GM19397 (cell line): ENCODE data around the gene SYT7.

Experiments used
- ATAC-seq: cut with Tn5 transposase; IDR thresholded peaks from one replicate; pipeline ENCODE4 v1.9.1; 2021; ENCODE audit warnings: mild to moderate bottlenecking, moderate library complexity; ENCODE audit not compliant: unreplicated experiment

Gene SYT7

DNA sequence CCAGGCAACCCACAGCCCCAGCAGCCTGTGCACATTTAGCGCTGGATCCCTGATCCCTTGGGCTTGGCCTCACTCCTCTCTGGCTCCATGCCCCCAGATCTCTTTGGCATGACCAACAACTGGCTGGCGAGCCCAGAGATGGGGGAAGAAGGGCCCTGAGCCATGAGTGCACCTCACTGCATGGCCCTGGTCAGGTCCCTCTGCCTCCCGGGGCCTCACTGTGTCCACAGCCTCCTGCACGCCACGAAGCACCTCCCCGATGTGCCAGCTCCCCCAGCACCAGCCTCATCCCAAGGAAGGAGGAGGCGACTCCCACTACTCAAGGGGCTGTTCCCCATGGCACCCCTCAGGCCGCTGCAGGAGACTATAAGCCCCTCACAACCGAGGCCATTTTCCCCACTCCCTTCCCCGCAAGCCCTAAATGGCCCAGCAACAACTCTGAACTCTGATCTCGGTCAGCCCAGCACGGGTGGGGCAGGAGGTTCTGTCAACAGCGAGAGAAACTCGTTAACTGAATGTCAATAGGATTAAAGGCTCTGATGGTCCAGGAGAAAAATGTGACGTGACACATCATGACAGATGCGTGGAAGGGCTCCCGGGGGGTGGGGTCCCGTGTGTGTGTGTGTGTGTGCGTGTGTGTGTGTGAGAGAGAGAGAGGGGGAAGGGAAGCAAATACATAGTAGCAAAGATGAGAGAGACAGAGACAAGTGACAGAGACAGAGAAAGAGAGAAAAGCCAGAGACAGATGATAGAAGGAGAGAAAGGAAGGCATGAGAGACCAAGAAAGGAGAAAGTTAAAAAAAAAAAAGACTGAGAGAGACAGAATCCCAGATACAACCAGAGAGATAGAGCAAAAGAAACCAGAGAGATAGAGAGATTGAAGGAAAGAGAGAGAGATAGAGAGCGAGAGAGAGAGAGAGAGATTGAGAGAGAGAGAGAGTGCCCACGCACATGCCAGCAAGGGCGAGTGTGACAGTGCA is 28.4 kb upstream of the SYT7 start:
- no peak for ATAC-seq

DNA sequence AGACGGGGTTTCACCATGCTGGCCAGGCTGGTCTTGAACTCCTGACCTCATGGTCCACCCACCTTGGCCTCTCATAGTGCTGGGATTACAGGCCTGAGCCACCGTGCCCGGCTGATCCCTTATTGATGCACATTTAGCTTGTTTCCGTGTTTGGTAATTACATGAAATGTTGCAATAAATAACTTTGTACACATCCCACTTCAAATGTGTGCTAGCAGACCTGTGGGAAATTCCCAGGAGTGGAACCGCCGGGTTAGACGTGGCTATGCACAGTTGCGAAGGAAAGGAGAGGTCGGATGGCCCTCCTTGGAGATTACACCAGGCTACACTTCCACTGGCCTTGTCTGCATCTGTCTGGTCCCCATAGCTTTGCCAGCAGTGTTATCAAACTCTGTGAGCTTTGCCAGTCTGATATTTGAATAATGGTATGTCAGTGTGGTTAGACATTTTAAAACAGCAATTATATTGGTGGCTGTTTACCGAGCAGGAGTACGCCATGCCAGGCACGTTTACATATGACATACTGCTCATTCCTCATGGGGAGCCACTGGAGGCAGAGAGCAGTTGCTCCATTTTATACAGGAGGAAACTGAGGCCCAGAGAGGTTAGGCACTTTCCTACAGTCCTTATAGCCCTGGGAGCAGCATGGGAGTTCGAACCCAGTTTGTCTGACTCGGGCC is 27.2 kb upstream of the SYT7 start:
- ATAC-seq: no peak

DNA sequence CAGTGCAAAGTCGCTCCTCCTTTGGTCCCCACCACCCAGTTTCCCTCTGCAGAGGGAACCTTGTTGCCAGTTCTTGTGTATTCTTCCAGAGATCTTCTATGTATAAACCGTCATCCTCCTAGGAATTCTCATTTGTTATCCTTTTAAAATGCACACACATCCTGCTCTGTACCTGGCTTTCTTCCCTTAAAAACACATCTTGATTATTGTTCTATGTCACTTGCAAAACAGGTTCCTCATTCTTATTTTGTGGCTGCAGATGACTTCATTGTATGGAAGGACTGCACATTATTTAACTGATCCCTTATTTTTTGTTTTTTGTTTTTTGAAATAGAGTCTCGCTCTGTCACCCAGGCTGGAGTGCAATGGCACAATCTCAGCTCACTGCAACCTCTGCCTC is 26.6 kb upstream of the SYT7 start:
- ATAC-seq: no peak

DNA sequence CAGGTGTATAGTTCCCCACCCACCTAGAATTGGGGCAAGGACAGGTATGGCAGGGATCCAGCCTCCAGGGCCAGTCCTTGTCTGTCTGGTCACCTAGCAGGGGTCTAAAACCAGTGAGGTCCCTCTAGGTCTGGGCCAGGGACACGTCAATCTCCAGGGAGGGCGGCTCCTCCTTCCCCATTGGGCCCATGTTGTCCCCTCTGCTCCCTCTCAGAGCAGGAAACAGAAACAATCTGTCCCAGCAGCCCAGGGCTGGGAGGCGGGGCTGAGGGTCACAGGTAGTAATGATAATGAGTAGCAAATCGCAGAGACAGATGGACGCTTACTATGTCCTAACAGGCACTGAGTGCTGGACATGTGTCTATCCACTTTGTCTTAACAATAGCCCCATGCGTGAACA is 22.8 kb upstream of the SYT7 start:
- no peak for ATAC-seq

DNA sequence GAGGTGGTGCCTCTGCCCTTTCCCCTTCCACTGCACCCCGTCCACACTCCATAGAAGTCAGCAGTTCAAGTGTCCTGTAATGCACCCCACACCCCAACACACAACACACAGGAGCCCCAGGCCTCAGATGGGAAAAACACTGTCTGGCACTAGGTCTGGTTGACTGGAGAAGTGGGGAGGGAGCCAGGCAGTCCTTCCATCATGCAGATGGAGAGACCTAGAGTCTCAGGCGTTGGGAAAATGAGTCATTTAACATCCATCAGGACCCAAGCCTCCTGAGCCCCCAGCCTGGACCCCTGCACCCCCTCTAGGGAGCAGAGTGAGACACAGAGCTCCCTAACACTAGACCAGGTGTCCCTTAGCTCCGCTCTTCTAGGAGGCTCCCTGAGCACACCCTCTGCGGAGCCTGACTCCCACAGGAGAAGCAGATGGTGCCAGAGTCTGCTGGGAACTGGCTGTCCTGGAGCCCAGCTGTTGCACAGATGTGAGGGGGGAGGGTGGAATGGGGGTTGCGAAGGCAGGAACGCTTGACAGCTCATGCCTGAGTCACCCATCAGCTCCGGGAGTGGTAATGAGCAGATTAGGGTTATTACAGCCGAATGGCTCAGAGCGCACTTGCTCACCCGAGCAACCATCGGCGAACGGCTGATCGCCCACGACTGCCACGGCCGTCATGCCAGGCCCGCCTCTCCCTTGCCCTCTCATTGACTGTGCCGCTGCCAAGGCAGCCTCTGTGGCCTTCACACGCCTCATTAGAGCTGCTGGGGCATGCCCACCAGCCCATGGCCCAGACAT is 22.1 kb upstream of the SYT7 start:
- ATAC-seq: no peak

DNA sequence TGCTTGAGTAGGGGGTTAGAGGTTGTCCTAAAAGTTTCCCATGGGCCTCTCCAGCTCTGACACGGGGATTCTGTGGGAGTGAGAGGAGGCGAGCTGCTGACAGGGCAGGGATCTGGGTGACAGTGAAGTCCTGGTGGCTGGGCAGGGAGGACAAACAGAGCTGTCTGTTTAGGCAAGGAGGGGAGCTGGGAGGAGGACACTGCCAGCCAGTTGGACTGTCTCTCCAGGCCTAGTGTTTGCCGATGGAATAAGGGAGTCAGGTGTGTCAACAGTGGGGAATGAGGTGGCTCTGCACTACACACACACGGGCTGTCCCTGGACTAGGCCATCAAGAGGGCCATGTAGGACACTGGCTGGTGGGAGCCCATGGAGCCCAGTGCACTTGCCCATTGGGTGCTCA is 20.6 kb upstream of the SYT7 start:
- no peak for ATAC-seq

DNA sequence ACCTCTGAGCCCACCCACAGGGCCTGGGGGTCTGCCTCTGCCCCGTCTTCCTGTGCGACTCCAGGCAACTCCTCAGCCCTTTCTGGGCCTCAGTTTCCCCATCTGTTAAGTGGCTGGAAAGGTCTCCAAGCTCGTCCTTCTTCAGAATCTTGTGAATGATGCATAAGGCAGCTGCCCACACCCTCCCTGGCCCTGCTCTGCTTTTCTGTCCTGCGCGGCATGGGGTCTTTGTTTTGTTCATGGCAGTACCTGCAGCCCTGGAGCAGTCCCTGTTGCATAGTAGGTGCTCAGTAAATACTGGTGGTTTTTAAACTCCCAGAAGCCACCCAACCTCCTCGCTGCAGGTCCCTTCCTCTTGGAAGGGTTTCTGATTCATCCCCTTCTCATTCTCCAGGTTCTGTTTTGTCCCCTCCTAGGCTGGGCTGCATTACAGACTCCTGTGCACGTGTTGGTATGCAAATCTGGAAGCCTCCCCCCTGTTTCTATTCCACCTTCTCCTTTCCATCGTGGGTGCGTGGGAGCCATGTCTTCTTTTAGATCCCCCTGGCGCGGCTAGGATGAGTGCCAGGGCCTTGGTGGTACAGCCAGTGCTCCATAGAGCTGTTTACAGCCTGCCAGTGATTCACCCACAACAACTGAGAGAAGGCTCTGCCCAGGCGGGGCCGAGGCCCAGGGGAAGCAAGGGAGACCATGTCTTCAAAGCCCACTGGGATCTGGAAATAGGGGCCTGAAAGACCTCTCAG is 19.3 kb upstream of the SYT7 start:
- no peak for ATAC-seq

DNA sequence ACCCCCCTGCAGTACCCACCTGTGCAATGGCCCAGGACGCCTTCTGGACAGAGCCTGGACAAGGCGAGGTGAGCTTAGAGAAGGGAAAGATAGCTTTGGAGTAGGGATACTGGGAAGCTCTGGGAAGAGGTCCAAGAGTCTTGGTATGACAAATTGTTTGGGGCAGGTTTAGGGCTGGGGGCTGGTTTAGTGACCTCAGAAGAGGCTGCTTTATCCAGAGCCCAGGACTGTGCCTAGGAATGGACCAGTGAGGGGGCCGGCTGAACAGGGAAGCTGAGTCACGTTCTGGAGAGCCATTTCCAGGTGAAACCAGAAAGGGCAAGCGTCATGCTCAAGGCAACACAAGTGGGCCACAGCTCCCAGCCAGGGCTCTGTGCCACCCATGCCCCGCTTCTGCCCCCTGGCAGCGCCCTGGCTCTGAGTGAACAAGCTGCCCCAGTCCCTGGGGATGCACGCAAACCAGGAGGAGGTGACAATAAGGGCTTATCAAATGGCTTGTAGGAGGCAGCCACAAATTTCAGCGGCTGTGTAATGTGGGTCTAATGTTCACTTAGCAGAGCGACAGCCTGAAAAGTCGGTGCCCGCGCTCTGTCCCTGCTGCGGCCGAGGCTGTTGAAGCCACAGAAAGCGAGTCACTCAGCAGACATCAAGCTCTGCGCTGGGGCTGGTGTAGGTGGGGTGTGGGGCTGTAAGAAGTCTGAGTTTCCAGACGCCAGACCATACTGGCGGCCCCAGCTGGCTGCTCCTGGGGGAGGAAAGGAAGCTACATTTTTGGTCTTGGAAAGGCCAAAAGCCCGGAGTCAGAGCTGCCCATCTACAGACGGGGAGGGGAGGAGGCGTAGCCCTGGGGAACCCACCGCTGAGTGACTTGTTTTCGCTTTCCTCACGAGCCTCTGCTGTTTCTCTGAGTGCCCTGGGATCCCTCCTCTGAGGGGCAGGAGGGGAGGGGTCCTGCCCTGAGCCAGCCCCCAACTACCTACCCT is 18.3 kb upstream of the SYT7 start:
- no peak for ATAC-seq

DNA sequence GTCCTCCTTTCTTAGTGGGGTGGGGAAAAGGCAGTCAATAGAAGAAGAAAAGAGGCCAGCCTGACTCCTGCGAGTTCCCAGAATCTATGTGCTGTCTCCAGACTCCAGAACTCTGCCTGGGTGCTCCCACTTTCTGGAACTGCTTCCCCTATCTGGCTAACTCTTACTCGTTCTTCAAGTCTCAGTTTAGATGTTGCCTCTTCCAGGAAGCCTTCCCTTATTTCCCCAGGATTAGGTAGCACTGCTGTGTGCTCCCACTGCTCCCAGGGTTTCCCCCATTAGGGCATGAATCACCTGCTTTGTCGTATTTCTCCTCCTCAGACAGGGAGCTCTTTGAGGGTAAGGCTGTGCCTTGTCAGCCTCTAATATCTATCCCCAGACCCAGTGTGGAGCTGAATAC is 17.5 kb upstream of the SYT7 start:
- no peak for ATAC-seq

DNA sequence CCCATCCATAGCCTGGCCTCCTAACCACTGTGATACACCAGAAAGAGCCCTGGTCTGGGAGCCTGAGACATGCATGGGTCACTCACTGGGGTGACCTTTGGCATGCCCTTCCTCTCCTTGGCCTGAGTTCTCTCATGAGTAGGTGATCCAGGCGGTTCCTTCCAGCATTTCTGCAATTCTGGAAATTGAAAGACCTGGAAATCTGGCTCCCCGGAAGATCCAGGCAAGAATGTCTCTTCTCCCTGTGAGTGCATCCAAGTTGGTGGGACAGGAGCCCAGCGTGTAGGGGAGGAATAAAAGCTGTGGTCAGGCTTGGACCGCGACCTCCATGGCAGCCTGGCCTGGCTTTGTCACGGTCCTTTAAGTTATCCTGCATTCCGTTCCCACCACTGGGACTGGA is 16.1 kb upstream of the SYT7 start:
- ATAC-seq: no peak

DNA sequence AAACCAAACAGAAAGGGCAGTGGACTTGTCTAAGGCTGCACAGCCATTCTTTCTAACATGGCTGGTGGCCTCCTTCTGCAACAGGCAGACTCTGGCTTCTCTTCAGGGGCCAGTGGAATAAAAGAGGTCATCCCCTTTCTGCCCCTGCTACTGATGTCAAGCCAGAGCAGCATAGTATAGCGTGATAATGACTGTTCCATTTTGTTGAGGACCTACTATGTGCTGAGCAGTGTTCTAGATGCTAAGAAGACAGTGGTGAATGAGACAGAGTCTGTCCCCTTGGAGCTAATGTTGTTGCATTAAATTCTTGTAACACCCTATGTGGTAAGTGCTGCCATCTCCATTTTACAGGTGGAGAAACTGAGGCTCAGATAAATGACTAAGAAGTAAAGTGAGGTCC is 15.7 kb upstream of the SYT7 start:
- no peak for ATAC-seq

DNA sequence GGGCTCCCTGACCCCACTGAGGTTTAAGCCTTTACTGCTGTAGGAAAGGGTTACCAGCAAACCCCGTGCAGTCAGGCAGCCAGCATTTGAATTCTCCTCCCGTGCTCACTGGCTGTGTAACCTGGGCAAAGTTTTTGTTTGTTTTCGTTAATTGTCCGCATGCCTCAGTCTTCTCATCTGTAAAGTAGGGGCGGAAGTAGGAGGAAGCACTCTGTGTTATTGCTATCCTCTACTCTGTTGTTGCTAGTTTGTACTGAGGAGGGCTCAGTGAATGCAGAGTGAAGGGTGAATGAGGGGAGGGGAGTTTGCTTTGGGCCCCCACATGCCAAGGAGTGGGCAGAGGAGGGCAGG is 14.0 kb upstream of the SYT7 start:
- no peak for ATAC-seq

DNA sequence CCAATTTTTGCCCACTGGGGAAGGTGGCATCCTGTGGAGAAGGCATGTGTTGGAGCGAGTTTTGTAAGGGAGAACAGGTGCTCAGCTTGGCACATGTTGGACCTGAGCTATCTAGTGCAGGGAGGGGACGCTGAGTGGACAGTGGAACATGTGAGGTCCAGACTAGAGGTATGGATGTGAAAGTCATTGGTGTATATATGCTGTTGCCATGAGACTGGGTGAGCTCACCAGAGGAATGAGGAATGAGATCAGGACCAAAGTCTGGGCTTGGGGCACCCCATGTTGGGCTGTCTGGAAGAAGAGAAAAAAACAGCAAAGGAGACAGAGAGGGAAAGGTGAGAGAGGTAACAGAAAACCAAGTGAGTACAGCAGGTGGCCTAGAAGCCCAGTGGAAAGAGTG is 12.3 kb upstream of the SYT7 start:
- ATAC-seq: no peak

DNA sequence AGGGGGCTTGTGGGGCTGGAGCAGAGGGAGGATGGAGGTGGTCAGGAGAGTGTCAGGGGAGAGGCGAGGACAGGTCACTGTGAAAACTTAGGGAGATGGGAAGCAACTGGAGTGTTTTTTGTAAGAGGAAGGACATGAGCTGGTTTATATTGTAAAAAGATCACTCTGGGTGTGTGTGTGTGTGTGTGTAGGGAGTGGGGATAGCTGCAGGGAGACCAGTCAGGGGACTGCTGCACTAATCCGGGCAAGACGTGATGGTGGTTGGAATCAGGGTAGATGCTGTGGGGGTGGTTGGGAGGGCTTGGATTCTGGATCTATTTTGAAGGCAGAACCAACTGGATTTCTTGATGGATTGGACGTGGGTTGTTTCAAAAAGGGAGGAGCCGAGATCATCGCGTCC is 11.3 kb upstream of the SYT7 start:
- no peak for ATAC-seq

DNA sequence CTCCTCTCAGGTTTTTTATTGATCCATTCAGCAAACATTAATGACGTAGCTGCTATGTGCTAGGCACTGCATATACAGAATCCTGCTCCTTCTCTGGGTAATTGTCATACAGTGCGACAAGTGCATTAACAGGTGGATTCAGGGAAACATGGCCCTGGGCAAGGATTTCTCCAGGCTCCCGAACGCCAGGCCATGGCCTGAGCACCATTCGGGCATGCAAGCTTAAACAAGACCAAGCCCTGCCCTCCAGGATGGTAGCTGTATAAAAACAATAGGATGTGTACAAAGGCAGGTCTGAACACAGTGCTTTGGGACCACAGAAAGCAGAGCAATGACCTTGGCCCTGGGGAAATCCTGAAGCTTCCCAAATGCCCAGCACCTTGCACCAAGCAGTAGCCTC is 9.1 kb upstream of the SYT7 start:
- ATAC-seq: no peak

DNA sequence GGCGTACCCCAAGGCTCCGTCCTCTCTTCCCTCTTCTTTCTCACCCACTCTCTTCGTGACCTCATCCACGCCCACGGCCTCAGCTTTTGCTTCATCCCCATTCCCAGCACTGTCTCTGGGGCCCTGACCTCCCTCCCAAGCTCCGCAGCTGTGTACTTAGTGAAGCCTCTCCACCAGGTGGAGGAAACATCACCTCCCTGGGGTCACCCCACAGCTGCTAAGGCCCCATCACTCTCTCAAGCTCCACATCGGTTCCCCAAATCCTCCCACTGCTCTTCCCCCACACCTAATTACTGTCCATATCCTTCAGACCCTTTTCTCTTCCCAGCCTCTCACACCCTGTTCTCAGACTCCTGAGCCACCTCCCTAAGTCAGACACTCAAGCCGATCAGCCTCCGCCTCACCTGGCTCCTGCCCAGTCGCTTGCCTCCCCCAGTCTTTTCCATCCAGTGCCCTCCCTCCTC is 7.9 kb upstream of the SYT7 start:
- no peak for ATAC-seq

DNA sequence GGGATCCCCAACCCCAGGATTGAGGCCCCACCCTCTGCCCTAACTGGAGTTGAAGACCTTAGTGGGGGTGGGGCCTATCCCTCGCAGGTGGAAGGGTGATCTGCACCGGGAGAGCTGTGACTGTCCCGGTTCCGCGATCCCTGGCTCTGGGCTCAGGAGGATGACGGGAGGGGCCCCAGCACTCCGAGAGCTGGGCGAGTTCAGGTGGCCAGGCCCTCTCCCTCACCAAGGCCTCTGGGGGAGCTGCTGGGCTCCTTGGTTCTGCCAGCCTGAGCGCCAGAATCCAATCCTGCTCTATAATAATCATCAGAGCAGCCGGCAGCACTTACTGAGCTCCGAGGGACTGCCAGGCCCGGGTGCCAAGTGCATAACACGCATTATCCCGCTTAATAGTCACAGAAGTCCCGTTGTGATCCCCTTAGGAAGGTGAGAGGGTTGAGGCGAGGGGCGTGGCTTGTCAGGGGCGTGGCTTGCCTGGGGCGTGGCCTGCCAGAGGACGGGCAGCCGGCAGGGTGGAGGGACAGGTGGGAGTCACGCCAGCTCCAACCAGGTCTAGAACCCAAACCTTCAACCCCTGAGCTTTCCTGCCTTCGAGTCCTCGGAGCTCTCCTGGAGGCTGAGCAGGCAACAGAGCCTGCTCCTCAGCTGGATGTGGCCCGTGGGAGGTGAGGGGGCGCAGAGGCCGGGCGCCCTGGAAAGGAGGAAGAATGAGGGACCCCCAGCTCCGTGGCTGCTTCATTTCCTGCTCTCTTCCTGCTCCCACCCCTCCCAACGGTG is 7.3 kb upstream of the SYT7 start:
- ATAC-seq: no peak

DNA sequence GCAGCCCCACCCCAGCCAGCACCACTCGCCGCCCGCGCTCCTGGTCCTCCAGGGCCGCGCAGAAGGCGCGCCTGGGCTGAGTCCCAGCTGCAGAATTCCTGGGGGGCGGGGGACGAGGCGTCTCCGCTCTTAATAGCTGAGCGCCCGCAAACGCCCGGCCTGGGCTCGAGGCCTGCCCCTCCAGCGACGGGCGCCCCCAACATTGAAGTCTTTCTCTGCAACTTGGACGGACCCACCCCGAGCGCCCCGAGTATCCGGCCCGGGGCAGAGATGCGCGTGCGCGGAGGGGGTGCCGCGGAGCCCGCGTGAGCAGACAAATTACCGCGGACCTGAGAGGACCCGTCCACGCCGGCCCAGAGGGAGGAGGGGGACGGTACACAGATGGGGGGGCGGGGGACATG is 6.7 kb upstream of the SYT7 start:
- no peak for ATAC-seq
